Activated B cell treated with CpG ODN at 0.5 μM for 24 hours (primary cell): Measurements from ENCODE around the gene PDE7B. TPM values are rescaled to one million over a fixed set of nuclear protein-coding genes. Genes with fewer than 3 reads are reported as not detected.

Source experiments
- ATAC-seq: fragments of 200-7000 bp; cut with Tn5 transposase; one replicate; pipeline ENCODE4 v1.10.0; 2021; ENCODE audit warnings: low read depth, mild to moderate bottlenecking, moderate library complexity
- CTCF ChIA-PET: fragments of 350-600 bp; sonication (Branson Sonifier 250); formaldehyde crosslinking; loops from one replicate; lab custom pipeline; 2021; ENCODE audit warnings: antibody characterized with exemption; lab: Charles Lee
- POLR2A ChIA-PET: fragments of 350-600 bp; sonication (Branson Sonifier 250); formaldehyde crosslinking; loops from one replicate; lab custom pipeline; 2021; ENCODE audit warnings: antibody characterized with exemption; lab: Charles Lee
- DNase-seq: peaks from one replicate; pipeline ENCODE4 v3.0.0; 2022
- H3K27ac Mint-ChIP-seq: one replicate; pipeline ENCODE4 v1.8.0; 2020; ENCODE audit warnings: mixed read lengths
- H3K27me3 Mint-ChIP-seq: one replicate; pipeline ENCODE4 v1.8.0; 2021; ENCODE audit warnings: mixed read lengths
- H3K36me3 Mint-ChIP-seq: one replicate; pipeline ENCODE4 v1.8.0; 2021; ENCODE audit warnings: low read depth, mixed read lengths
- H3K4me1 Mint-ChIP-seq: one replicate; pipeline ENCODE4 v1.8.0; 2021; ENCODE audit warnings: mixed read lengths
- H3K4me3 Mint-ChIP-seq: one replicate; pipeline ENCODE4 v1.8.0; 2020; ENCODE audit warnings: mild to moderate bottlenecking, mixed read lengths
- H3K9me3 Mint-ChIP-seq: one replicate; pipeline ENCODE4 v1.8.0; 2020; ENCODE audit warnings: mixed read lengths
- intact Hi-C: fragments of 100-400 bp; cut with micrococcal nuclease; formaldehyde crosslinking; loops from one replicate; pipeline ENCODE4 v1.15.1; 2024
- total RNA-seq: library from RNA; stranded (reverse); gene quantifications from 2 replicates; pipeline ENCODE4 v1.2.3, GENCODE V29; 2022
- TF ChIP-seq, protein P1 (sequence below): fragments of 200-600 bp; IDR thresholded peaks from one replicate; pipeline ENCODE4 v1.8.0; 2022; ENCODE audit warnings: antibody characterized with exemption, mild to moderate bottlenecking

Gene PDE7B
- total RNA-seq, 1 donor from 2014 or later = 1.8 TPM

GRCh38 chr6:135871878-135872277 lies 20.4 kb downstream of the PDE7B start:
- ChIA-PET CTCF (no interaction called here), POLR2A (interaction anchor here (0.7 kb wide), 1 partner anchor 9 kb away, joined by 3 read pairs; no protein-coding TSS in a partner anchor)
- Mint-ChIP-seq H3K27me3 (no peaks in the 10 kb centered on the region), H3K36me3 (peaks cover 1% of the 10 kb centered on the region), H3K4me1 (peaks cover 2% of the 10 kb centered on the region), H3K27ac (no peak overlapping the region), H3K9me3 (no peaks in the 10 kb centered on the region), H3K4me3 (no peak overlapping the region)
- ATAC-seq (no peak), DNase-seq (no peak)
- intact Hi-C loops = no loop called here
- TF ChIP-seq, protein P1, sequence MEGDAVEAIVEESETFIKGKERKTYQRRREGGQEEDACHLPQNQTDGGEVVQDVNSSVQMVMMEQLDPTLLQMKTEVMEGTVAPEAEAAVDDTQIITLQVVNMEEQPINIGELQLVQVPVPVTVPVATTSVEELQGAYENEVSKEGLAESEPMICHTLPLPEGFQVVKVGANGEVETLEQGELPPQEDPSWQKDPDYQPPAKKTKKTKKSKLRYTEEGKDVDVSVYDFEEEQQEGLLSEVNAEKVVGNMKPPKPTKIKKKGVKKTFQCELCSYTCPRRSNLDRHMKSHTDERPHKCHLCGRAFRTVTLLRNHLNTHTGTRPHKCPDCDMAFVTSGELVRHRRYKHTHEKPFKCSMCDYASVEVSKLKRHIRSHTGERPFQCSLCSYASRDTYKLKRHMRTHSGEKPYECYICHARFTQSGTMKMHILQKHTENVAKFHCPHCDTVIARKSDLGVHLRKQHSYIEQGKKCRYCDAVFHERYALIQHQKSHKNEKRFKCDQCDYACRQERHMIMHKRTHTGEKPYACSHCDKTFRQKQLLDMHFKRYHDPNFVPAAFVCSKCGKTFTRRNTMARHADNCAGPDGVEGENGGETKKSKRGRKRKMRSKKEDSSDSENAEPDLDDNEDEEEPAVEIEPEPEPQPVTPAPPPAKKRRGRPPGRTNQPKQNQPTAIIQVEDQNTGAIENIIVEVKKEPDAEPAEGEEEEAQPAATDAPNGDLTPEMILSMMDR = no peak

GRCh38 chr6:135875446-135875845 lies 23.9 kb downstream of the PDE7B start:
- Mint-ChIP-seq H3K36me3 (no peaks in the 10 kb centered on the region), H3K27me3 (no peaks in the 10 kb centered on the region), H3K4me3 (no peak overlapping the region), H3K9me3 (no peaks in the 10 kb centered on the region), H3K4me1 (peaks cover 13% of the 10 kb centered on the region), H3K27ac (no peak overlapping the region)
- ATAC-seq = no peak
- intact Hi-C loops = no loop called here
- DNase-seq = no peak
- CTCF ChIA-PET = interaction anchor here (0.8 to 1.1 kb wide), 2 partner anchors 34 kb away, joined by 3 read pairs; no protein-coding TSS in a partner anchor
- TF ChIP-seq, protein P1 = no peak
- POLR2A ChIA-PET = interaction anchor here (0.7 kb wide), 1 partner anchor 414 kb away, joined by 3 read pairs; the partner anchor contains the start of gene BCLAF1

GRCh38 chr6:135876058-135876457 lies 24.6 kb downstream of the PDE7B start:
- Mint-ChIP-seq H3K27ac (peak overlapping the region; percentile 6), H3K9me3 (no peaks in the 10 kb centered on the region), H3K36me3 (no peaks in the 10 kb centered on the region), H3K4me3 (no peak overlapping the region), H3K27me3 (no peaks in the 10 kb centered on the region), H3K4me1 (peaks cover 20% of the 10 kb centered on the region)
- DNase-seq = no peak
- no peak for ATAC-seq
- intact Hi-C loops = no loop called here
- TF ChIP-seq, protein P1 = no peak
- ChIA-PET CTCF (interaction anchor here (1.1 kb wide), 1 partner anchor 34 kb away, joined by 3 read pairs; no protein-coding TSS in a partner anchor), POLR2A (interaction anchor here (0.7 kb wide), 1 partner anchor 8 kb away, joined by 5 read pairs; no protein-coding TSS in a partner anchor)

DNA sequence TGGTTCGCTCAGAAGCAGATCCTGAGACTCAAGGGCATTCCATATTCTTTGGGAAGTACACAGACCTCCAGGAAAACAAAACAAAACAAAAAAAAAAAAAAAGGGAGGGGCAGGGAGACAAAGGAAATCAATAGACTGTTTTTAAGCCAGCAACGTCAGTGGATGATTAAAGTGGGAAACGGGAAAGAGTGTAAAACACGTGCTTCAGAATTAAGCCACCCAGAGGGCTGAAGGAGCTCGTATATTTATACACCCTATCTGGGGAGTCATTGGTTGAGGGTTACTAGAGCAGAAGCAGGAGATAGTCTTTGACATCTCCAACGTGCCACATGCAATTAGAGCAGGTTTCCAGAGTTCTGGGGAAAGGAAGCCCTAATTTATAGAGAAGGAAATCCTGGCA lies 26.2 kb downstream of the PDE7B start:
- POLR2A ChIA-PET = interaction anchor here (0.7 kb wide), 1 partner anchor 44 kb away, joined by 5 read pairs; no protein-coding TSS in a partner anchor
- CTCF ChIA-PET = no interaction called here
- TF ChIP-seq, protein P1 = no peak

DNA sequence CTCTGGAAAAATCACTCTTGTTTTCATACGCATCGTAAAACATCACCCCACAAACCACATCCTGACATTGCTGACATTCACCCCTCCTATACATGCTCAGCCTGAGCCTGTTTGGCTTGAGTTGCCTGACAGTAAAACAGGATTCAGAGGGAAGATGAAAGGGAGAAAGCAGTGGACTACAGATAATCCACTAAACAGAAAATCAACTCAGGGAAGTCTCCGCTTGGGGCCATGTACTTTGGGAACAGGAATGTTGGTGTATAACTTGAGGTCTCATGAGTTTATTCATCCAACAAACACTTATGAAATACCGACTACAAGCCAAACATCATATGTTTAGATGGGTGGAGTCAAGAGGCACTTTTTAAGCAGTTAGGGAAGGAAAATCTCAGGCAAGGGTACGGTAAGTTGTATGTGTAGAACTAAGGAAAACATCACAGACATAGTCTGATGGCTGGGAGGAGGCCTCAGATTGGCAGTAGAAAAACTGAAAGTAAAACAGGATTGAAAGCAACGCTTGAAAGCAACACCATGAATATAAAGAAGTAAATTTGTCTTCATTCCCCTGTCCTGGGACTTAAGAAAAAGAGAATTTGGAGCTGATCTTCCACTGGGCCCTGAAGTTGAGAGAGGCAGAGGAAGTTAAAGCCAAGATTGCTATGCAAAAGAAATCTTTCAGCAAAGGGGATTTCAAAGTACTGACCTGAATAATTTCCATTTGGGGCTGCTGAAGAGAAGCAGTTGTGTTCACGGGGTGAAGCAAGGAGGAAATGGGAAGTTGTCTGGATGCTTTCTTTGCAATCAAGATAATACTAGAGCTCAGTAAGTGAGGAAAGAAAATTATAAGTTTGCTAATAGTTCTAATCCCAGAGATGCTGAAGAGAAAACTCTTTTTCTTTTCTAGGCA lies 28.8 kb downstream of the PDE7B start:
- peak; percentile 84 for ATAC-seq
- TF ChIP-seq, protein P1 = no peak
- CTCF ChIA-PET = interaction anchor here (1.1 to 1.8 kb wide), 2 partner anchors 29 to 346 kb away, joined by 3 to 7 read pairs; no protein-coding TSS in a partner anchor
- Mint-ChIP-seq H3K9me3 (no peaks in the 10 kb centered on the region), H3K36me3 (no peaks in the 10 kb centered on the region), H3K27me3 (no peaks in the 10 kb centered on the region), H3K4me1 (peaks cover 46% of the 10 kb centered on the region), H3K27ac (peak overlapping the region; percentile 98), H3K4me3 (peak overlapping the region; percentile 80)
- no peak for DNase-seq
- intact Hi-C loops = loop anchor here (1.0 to 2.0 kb wide), 4 partner anchors 19 to 408 kb away; partner anchors contain the start of genes BCLAF1 and PDE7B
- POLR2A ChIA-PET = interaction anchor here (0.7 to 2.1 kb wide), 6 partner anchors 9 to 410 kb away, joined by 3 to 16 read pairs (median 4); partner anchors contain the start of genes BCLAF1, MTFR2 and PDE7B

More for the DNA sequence above, 26.2 kb downstream of the PDE7B start:
- no peaks in the 10 kb centered on the region for H3K9me3 Mint-ChIP-seq
- H3K4me1 Mint-ChIP-seq = peaks cover 36% of the 10 kb centered on the region
- no peak for DNase-seq
- no peak for ATAC-seq
- no peak overlapping the region for H3K27ac Mint-ChIP-seq
- no peaks in the 10 kb centered on the region for H3K27me3 Mint-ChIP-seq
- intact Hi-C loops = no loop called here
- H3K4me3 Mint-ChIP-seq = no peak overlapping the region
- H3K36me3 Mint-ChIP-seq = no peaks in the 10 kb centered on the region
